GM23248 (cell line): ENCODE measurements around the gene BCL2L14.

Source experiments
- EZH2 ChIP-seq: fragments of 200-600 bp; sonication (generic); IDR thresholded peaks from 2 replicates; pipeline ENCODE4 v1.6.1; 2018; ENCODE audit warnings: antibody characterized with exemption, mild to moderate bottlenecking; ENCODE audit not compliant: insufficient read depth, poor library complexity, severe bottlenecking
- EZH2phosphoT487 ChIP-seq: fragments of 200-600 bp; sonication (generic); IDR thresholded peaks from 2 replicates; pipeline ENCODE4 v1.6.1; 2018; ENCODE audit warnings: antibody characterized with exemption, moderate library complexity, mild to moderate bottlenecking, low read depth; ENCODE audit not compliant: insufficient read depth

DNA sequence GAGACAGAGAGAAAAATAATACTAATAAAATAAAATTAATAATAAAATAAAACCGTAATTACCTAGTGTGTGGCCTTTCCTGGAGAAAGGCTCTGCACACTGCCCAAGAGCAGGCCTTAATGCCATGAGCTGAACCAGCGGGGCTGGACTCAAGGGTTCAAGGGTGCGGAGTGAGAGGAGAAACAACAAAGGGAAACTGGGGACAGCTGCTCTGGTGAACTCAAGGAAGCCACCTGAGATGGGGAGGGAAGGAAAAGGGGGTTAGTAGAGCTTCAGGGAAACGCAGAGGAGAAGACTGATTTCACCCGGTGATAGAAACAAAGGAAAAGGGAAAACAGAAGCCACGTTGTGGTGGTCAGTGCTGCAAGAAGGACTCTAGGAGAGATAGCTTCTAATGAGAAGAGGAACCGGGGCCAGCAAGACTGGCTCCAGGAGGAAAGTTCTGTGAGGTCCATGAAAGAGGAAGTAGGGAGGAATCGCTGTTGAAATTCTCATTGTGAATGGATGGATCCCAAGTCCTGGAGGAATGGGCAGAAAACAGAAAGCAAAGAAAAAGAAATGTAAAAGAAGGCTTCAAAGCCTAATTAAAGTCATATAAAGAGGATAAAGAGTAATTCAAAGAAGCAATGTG is 48.3 kb upstream of the BCL2L14 start:
- TF ChIP-seq EZH2 (no peak), EZH2phosphoT487 (no peak)
